K562 (cell line): Measurements from ENCODE around the gene SPATA21. TPM values are rescaled to one million over a fixed set of nuclear protein-coding genes. Genes with fewer than 3 reads are reported as not detected.
A peak's percentile ranks its signal among the peaks of the same experiment; 100 is the strongest.
"Not testable (repeated sequence)": the region's sequence is repeated elsewhere in the genome, so short reads cannot be mapped to it uniquely, and the experiment has no call there.

Experiments used
- ATAC-seq: fragments of 200-7000 bp; cut with Tn5 transposase; 3 replicates; pipeline ENCODE4 v1.9.1; 2020; ENCODE audit warnings: moderate library complexity
- BruUV-seq: library from RNA; stranded (reverse); fragments of 400-500 nt; replicated peaks from 2 replicates; lab custom pipeline; 2021; lab: Mats Ljungman, UMichigan
- CTCF ChIA-PET: fragments of 300-600 bp; formaldehyde crosslinking; extraction: SDS; loops from one replicate; lab custom pipeline; 2021; ENCODE audit warnings: low intra/inter-chr PET ratio; lab: Yijun Ruan, JAX
- POLR2A ChIA-PET: fragments of 300-600, 350-650 bp; sonication (Branson Sonifier 250); formaldehyde crosslinking; extraction: SDS; loops from one replicate; lab custom pipeline; 2021; ENCODE audit warnings: antibody characterized with exemption, inconsistent platforms; lab: Yijun Ruan, JAX
- DNase-seq, 4 experiments: peaks; one replicate each; pipeline versions ENCODE4 v3.0.0 to v3.0.0-alpha.2; 2011 to 2018; ENCODE audit warnings: low spot score in 3 of 4, mixed read lengths in 3 of 4; ENCODE audit errors: extremely low read depth in 1 of 4
- FAIRE-seq: peaks from 2 replicates; lab custom pipeline; 2011; peaks lifted over from hg19 to GRCh38; lab: Jason Lieb, UNC
- H2AFZ ChIP-seq: 2 replicates; pipeline ENCODE4 v1.6.0; 2011; ENCODE audit warnings: low read depth, low read length, control low read depth, inconsistent platforms
- H3K27ac ChIP-seq: fragments of 200-600 bp; 3 replicates; pipeline ENCODE4 v1.8.0; 2011; ENCODE audit warnings: low read depth, mild to moderate bottlenecking, control low read depth, inconsistent platforms, low read length, moderate library complexity, mixed read lengths; ENCODE audit errors: extremely low read depth
- H3K27me3 ChIP-seq, 2 experiments: fragments of 300-600 bp in 1 of 2; 2 replicates in 1 of 2; 3 replicates in 1 of 2; pipeline versions ENCODE4 v1.6.0 to v1.8.0; 2011; ENCODE audit warnings: inconsistent platforms in 2 of 2, low read length in 2 of 2, mild to moderate bottlenecking in 1 of 2, mixed read lengths in 1 of 2, moderate library complexity in 1 of 2; ENCODE audit not compliant: control insufficient read depth in 2 of 2, insufficient read depth in 2 of 2
- H3K36me3 ChIP-seq: fragments of 300-600 bp; 3 replicates; pipeline ENCODE4 v1.8.0; 2011; ENCODE audit warnings: mild to moderate bottlenecking, low read length, inconsistent platforms; ENCODE audit not compliant: control insufficient read depth, insufficient read depth
- H3K4me1 ChIP-seq, 2 experiments: fragments of 200-600 bp in 1 of 2; replicated peaks in 1 of 2; 2 replicates in 1 of 2; 3 replicates in 1 of 2; pipeline versions ENCODE4 v1.5.1 to v1.8.0; 2011; ENCODE audit warnings: inconsistent platforms in 2 of 2, low read length in 2 of 2, mild to moderate bottlenecking in 1 of 2, mixed read lengths in 1 of 2, moderate library complexity in 1 of 2; ENCODE audit not compliant: control insufficient read depth in 2 of 2, insufficient read depth in 2 of 2
- H3K4me2 ChIP-seq: 2 replicates; pipeline ENCODE4 v1.6.1; 2011; ENCODE audit warnings: low read length, control low read depth, inconsistent platforms, mixed read lengths; ENCODE audit not compliant: insufficient read depth
- H3K4me3 ChIP-seq: fragments of 200-600 bp; sonication (generic), shearing (Covaris generic); 2 replicates; pipeline ENCODE4 v1.5.1; 2016; ENCODE audit warnings: control low read depth, inconsistent platforms
- H3K79me2 ChIP-seq: fragments of 200-600 bp; 3 replicates; pipeline ENCODE4 v1.8.0; 2011; ENCODE audit warnings: low read length, inconsistent platforms; ENCODE audit not compliant: control insufficient read depth, insufficient read depth
- H3K9ac ChIP-seq, 2 experiments: 2 replicates each; pipeline versions ENCODE4 v1.6.0 to v1.6.1; 2011; ENCODE audit warnings: low read depth in 2 of 2, low read length in 2 of 2, control low read depth in 1 of 2, inconsistent platforms in 1 of 2, mild to moderate bottlenecking in 1 of 2, mixed read lengths in 1 of 2; ENCODE audit not compliant: insufficient read depth in 1 of 2
- H3K9me1 ChIP-seq: one replicate; pipeline ENCODE4 v1.6.0; 2011; ENCODE audit warnings: inconsistent platforms, mild to moderate bottlenecking, low read length, moderate library complexity; ENCODE audit not compliant: control insufficient read depth, insufficient read depth
- H3K9me3 ChIP-seq: replicated peaks from 2 replicates; pipeline ENCODE4 v1.5.1; 2011; ENCODE audit warnings: low read depth, low read length, inconsistent platforms; ENCODE audit not compliant: control insufficient read depth, insufficient read depth
- H4K20me1 ChIP-seq: replicated peaks from 2 replicates; pipeline ENCODE4 v1.6.1; 2011; ENCODE audit warnings: low read length, inconsistent platforms, mixed read lengths; ENCODE audit not compliant: control insufficient read depth, insufficient read depth
- ARID2 ChIP-seq: fragments of 450-650 bp; IDR thresholded peaks from 2 replicates; pipeline ENCODE4 v1.6.1; 2017; ENCODE audit warnings: antibody characterized with exemption, mild to moderate bottlenecking
- ATF1 ChIP-seq, 2 experiments: fragments of 450-650 bp in 1 of 2; IDR thresholded peaks; 2 replicates each; pipeline ENCODE4 v1.6.1; 2016; ENCODE audit warnings: missing compliant biosample characterization in 1 of 2, missing genetic modification characterization in 1 of 2
- CEBPB ChIP-seq: fragments of 450-650 bp; IDR thresholded peaks from 2 replicates; pipeline ENCODE4 v1.6.1; 2016; ENCODE audit warnings: missing genetic modification characterization, missing compliant biosample characterization
- CEBPG ChIP-seq, 3 experiments: fragments of 200-800 bp in 1 of 3; sonication (Bioruptor generic) in 1 of 3; sonication (generic) in 1 of 3; formaldehyde crosslinking in 1 of 3; IDR thresholded peaks in 2 of 3; conservative IDR thresholded peaks in 1 of 3; 2 replicates each; pipeline versions ENCODE4 v1.6.1 to v1.8.0; 2016 to 2022; ENCODE audit warnings: missing compliant biosample characterization in 2 of 3, missing genetic modification characterization in 2 of 3, mild to moderate bottlenecking in 1 of 3, missing genetic modification reagents in 1 of 3
- FOXK2 ChIP-seq, 2 experiments: fragments of 450-650 bp; IDR thresholded peaks in 1 of 2; conservative IDR thresholded peaks in 1 of 2; 2 replicates each; pipeline ENCODE4 v1.6.1; 2016; ENCODE audit warnings: low read depth in 2 of 2, mild to moderate bottlenecking in 1 of 2
- ZNF121 ChIP-seq: sonication (generic); formaldehyde crosslinking; conservative IDR thresholded peaks from 2 replicates; pipeline ENCODE4 v1.8.0; 2022; ENCODE audit warnings: missing genetic modification reagents
- ZNF384 ChIP-seq: IDR thresholded peaks from 2 replicates; pipeline ENCODE4 v1.6.1; 2012; ENCODE audit warnings: low read depth, low read length, improper control_type of control experiment
- WGBS: fragments of 100-300 bp; shearing (Covaris generic); methylation state at CpG from one replicate; pipeline ENCODE4 v1.1.6; 2016; ENCODE audit warnings: low coverage, mixed read lengths; ENCODE audit not compliant: insufficient coverage; ENCODE audit errors: missing lambda C conversion rate; 5-methylcytosine and 5-hydroxymethylcytosine counted together
- in situ Hi-C: fragments of 300-500 bp; cut with MboI; formaldehyde crosslinking; loops from 4 replicates; pipeline ENCODE4 v1.15.0; 2018; ENCODE audit warnings: inconsistent platforms, mixed read lengths
- intact Hi-C: fragments of 100-400 bp; cut with micrococcal nuclease; formaldehyde crosslinking; loops from 2 replicates; pipeline ENCODE4 v1.14.2; 2022
- polyA plus RNA-seq, 8 experiments: library from polyadenylated mRNA; depleted of rRNA in 4 of 8; stranded (reverse) in 5 of 8; unstranded in 3 of 8; fragments of >200 nt; fragmentation: Nextera tagmentation in 2 of 8; fragmentation: Illumina TruSeq in 1 of 8; extraction: Ambion mirVana in 2 of 8; extraction: Trizol in 1 of 8; gene quantifications; 2 replicates each; pipeline versions ENCODE4 v1.2.1 to v1.2.3, GENCODE V29; 2011 to 2014; ENCODE audit warnings: inconsistent platforms in 1 of 8, missing spikeins in 1 of 8
- total RNA-seq, 7 experiments: library from RNA; depleted of rRNA in 6 of 7; stranded (reverse); fragments of >200 nt in 6 of 7; fragmentation: Illumina TruSeq in 2 of 7; extraction: Trizol in 2 of 7; gene quantifications; 2 replicates each; pipeline versions ENCODE4 v1.2.1 to v1.2.3, GENCODE V29; 2011 to 2021; ENCODE audit warnings: low replicate concordance in 1 of 7
- TF ChIP-seq, protein P1 (sequence below): fragments of 150-350 bp; conservative IDR thresholded peaks from 2 replicates; pipeline ENCODE4 v1.6.1; 2014; ENCODE audit warnings: low read length
- TF ChIP-seq, protein P2 (sequence below): fragments of 450-650 bp; IDR thresholded peaks from 2 replicates; pipeline ENCODE4 v1.6.1; 2016
- TF ChIP-seq, protein P3 (sequence below): sonication (generic); formaldehyde crosslinking; IDR thresholded peaks from 2 replicates; pipeline ENCODE4 v1.8.0; 2022; ENCODE audit warnings: missing genetic modification reagents, mild to moderate bottlenecking, moderate library complexity, borderline replicate concordance

SPATA21 gene
- total and polyA plus RNA-seq, 9 of the 15 experiments (the other 6 are each of a cell fraction or from before 2014, with no cell fraction given): 0.10 to 0.36 (median 0.13) TPM; not detected in 3

DNA sequence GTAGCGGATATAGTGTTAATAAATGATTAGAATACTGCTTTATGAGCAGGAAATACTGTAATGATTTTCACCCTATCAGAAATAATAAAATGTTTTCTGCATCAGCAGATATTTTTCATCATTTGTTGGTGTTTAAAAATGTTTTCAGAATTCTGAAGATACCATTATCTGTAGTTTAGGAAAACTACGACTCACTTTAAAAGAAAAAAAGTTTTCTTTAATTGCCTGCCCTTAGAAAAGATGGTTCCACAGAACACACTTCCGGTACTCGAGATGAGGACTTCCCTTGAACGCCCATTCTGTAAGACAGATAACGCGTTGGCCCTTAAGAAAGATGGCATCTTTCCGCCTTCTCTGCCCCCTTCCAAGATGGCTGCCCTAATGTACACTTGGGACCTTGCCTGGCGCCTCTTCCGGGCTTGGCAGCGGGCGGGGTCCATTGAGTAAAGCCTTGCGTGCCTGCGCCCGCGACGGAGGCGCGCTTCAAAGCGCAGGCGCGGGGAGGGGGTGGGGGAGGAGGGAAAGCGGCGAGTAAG is 70.4 kb downstream of the SPATA21 start, which contains the start of gene SZRD1 (continued):
- TF ChIP-seq, protein P1, sequence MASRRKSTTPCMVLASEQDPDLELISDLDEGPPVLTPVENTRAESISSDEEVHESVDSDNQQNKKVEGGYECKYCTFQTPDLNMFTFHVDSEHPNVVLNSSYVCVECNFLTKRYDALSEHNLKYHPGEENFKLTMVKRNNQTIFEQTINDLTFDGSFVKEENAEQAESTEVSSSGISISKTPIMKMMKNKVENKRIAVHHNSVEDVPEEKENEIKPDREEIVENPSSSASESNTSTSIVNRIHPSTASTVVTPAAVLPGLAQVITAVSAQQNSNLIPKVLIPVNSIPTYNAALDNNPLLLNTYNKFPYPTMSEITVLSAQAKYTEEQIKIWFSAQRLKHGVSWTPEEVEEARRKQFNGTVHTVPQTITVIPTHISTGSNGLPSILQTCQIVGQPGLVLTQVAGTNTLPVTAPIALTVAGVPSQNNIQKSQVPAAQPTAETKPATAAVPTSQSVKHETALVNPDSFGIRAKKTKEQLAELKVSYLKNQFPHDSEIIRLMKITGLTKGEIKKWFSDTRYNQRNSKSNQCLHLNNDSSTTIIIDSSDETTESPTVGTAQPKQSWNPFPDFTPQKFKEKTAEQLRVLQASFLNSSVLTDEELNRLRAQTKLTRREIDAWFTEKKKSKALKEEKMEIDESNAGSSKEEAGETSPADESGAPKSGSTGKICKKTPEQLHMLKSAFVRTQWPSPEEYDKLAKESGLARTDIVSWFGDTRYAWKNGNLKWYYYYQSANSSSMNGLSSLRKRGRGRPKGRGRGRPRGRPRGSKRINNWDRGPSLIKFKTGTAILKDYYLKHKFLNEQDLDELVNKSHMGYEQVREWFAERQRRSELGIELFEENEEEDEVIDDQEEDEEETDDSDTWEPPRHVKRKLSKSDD: no peak; the same call in 1 of the 2 replicates
- TF ChIP-seq ARID2 (no peak), ATF1 (CRISPR knock-in tag; IDR thresholded peaks at IDR 0.05) (peak; percentile 55; the same call in 1 of the 2 replicates), ATF1 (tag; IDR thresholded peaks at IDR 0.05) (peak; percentile 93)
- TF ChIP-seq, all 486 proteins: peak for 113

DNA sequence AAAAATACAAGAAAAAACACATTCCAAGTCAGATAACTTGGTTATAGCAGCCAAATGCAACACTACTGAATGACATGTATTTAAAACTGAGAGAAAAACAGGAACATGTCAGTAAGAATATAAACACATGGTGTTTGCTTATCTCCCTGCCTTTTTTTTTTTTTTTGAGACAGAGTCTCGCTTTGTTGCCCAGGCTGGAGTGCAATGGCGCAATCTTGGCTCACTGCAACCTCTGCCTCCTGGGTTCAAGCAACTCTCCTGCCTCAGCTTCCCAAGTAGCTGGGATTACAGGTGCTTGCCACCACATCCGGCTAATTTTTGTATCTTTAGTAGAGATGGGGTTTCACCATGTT is 72.1 kb downstream of the SPATA21 start:
- H3K36me3 ChIP-seq; DNase-seq; H2AFZ ChIP-seq; H3K9ac ChIP-seq; H3K4me3 ChIP-seq; CTCF ChIA-PET; H3K27me3 ChIP-seq; ATAC-seq; FAIRE-seq; H3K4me2 ChIP-seq; H3K9me3 ChIP-seq; TF ChIP-seq CEBPG (CRISPR knock-in tag; IDR thresholded peaks at IDR 0.05): not testable (repeated sequence)
- peaks cover 31% of the 10 kb centered on the region for H3K79me2 ChIP-seq
- H3K4me1 ChIP-seq: peaks cover 5 to 14% of the 10 kb centered on the region in 2 experiments; a peak in 3 of 5 replicates
- POLR2A ChIA-PET: interaction anchor here (0.6 to 3.7 kb wide), 4 partner anchors 9 to 158 kb away, joined by 3 to 33 read pairs (median 4); partner anchors contain the start of gene FBXO42
- TF ChIP-seq FOXK2 (conservative IDR thresholded peaks at IDR 0.05 in 1 of 2, IDR thresholded peaks at IDR 0.05 in 1 of 2; ENCODE audit: low read depth in 2 of 2): peak in 1 of 2 experiments; percentile 31; a peak in 1 of 4 replicates
- TF ChIP-seq ZNF121 (CRISPR knock-in tag): peak; percentile 66
- TF ChIP-seq, protein P2, sequence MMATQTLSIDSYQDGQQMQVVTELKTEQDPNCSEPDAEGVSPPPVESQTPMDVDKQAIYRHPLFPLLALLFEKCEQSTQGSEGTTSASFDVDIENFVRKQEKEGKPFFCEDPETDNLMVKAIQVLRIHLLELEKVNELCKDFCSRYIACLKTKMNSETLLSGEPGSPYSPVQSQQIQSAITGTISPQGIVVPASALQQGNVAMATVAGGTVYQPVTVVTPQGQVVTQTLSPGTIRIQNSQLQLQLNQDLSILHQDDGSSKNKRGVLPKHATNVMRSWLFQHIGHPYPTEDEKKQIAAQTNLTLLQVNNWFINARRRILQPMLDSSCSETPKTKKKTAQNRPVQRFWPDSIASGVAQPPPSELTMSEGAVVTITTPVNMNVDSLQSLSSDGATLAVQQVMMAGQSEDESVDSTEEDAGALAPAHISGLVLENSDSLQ: 0 out of 2 replicates have a peak, but pooled peaks have one; percentile 4
- TF ChIP-seq ZNF384: 0 out of 2 replicates have a peak, but pooled peaks have one; percentile 51
- peak in 1 of 2 experiments; percentile 50; a peak in 2 of 4 replicates for TF ChIP-seq CEBPG (tag; conservative IDR thresholded peaks at IDR 0.05 in 1 of 2, IDR thresholded peaks at IDR 0.05 in 1 of 2)
- TF ChIP-seq, protein P3, sequence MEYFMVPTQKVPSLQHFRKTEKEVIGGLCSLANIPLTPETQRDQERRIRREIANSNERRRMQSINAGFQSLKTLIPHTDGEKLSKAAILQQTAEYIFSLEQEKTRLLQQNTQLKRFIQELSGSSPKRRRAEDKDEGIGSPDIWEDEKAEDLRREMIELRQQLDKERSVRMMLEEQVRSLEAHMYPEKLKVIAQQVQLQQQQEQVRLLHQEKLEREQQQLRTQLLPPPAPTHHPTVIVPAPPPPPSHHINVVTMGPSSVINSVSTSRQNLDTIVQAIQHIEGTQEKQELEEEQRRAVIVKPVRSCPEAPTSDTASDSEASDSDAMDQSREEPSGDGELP: 0 out of 2 replicates have a peak, but pooled peaks have one; percentile 20
- peak; percentile 87 for TF ChIP-seq CEBPB (tag)
- TF ChIP-seq, all 486 proteins: peak for 7; not testable (repeated sequence) for 479
- intact Hi-C loops: loop anchor here (5.0 kb wide), 1 partner anchor 132 kb away; no protein-coding TSS in a partner anchor
- H3K9me1 ChIP-seq, in situ Hi-C loops, BruUV-seq, H3K27ac ChIP-seq: not testable (repeated sequence)
- peaks cover 19% of the 10 kb centered on the region for H4K20me1 ChIP-seq
- WGBS: 57% methylated on average over 1 of the region's 3 CpGs
